Measurements from ENCODE around the gene GGCT.

DNA sequence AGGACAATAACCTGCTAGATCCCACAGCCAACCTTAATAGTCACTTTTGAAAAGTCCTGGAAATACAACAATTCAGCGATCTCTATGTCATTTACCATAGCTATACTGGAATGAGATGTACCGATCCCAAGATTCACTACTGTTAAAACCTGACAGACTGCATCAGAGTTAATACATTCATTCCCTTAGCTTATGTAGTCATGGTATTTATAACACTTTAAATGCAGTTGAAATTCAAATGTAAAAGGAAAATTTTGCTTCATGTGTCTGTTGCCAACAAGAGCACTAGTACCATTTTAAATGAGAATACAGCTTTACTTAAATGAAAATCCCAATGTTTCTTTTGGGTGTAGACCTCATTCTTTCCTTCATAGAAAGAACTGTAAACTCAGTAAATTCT, 11.1 kb upstream of the GGCT start:
- TF ChIP-seq, protein P1, sequence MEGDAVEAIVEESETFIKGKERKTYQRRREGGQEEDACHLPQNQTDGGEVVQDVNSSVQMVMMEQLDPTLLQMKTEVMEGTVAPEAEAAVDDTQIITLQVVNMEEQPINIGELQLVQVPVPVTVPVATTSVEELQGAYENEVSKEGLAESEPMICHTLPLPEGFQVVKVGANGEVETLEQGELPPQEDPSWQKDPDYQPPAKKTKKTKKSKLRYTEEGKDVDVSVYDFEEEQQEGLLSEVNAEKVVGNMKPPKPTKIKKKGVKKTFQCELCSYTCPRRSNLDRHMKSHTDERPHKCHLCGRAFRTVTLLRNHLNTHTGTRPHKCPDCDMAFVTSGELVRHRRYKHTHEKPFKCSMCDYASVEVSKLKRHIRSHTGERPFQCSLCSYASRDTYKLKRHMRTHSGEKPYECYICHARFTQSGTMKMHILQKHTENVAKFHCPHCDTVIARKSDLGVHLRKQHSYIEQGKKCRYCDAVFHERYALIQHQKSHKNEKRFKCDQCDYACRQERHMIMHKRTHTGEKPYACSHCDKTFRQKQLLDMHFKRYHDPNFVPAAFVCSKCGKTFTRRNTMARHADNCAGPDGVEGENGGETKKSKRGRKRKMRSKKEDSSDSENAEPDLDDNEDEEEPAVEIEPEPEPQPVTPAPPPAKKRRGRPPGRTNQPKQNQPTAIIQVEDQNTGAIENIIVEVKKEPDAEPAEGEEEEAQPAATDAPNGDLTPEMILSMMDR (conservative IDR thresholded peaks at IDR 0.05; ENCODE audit: low read length): no peak
- no peak for TF ChIP-seq EZH2phosphoT487 (IDR thresholded peaks at IDR 0.05; ENCODE audit: borderline replicate concordance)

All from Loucy (cell line).